Endothelial cell of umbilical vein (primary cell): ENCODE results near the gene TCF7L2.

Experiments
- EZH2 ChIP-seq: IDR thresholded peaks from 2 replicates; pipeline ENCODE4 v1.6.1; 2012; ENCODE audit warnings: borderline replicate concordance, low read depth, mild to moderate bottlenecking, moderate library complexity, low read length, inconsistent platforms; ENCODE audit not compliant: severe bottlenecking
- FOS ChIP-seq: IDR thresholded peaks from 2 replicates; pipeline ENCODE4 v1.6.1; 2011; ENCODE audit warnings: mild to moderate bottlenecking, low read length, moderate library complexity, borderline replicate concordance; ENCODE audit not compliant: insufficient read depth
- POLR2A ChIP-seq: IDR thresholded peaks from 2 replicates; pipeline ENCODE4 v1.6.1; 2012; ENCODE audit warnings: low read depth, mild to moderate bottlenecking, control low read depth, low read length
- POLR2AphosphoS5 ChIP-seq: IDR thresholded peaks from 2 replicates; pipeline ENCODE4 v1.6.1; 2012; ENCODE audit warnings: low read depth, mild to moderate bottlenecking, control low read depth, low read length, moderate library complexity; ENCODE audit not compliant: insufficient read depth
- TF ChIP-seq, protein P1 (sequence below), 2 donors: IDR thresholded peaks; 1 replicate in 1 of 2; 2 replicates in 1 of 2; pipeline ENCODE4 v1.5.1; 2011; ENCODE audit warnings: low read length in 2 of 2, mild to moderate bottlenecking in 2 of 2, moderate library complexity in 2 of 2, control low read depth in 1 of 2, inconsistent platforms in 1 of 2, low read depth in 1 of 2; ENCODE audit not compliant: insufficient read depth in 1 of 2; ENCODE audit errors: extremely low read depth in 1 of 2

DNA sequence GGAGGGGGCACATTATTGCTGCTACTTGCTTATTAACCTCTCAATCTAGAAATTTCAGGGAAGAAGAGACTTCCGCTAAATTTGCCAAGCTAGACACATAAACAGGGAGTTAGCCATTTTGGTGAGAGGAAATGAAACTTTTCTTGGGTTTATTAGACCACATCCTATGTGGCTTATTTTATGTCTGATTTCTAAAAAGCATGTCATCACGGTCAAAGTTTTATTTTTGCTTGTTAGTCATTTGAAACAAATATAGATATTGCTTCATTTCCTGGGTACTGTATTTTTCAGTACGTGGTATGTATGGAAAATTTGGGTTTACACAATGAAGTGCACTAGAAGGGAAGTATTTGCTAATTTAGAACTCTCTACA is 144.1 kb downstream of the TCF7L2 start:
- TF ChIP-seq, protein P1, sequence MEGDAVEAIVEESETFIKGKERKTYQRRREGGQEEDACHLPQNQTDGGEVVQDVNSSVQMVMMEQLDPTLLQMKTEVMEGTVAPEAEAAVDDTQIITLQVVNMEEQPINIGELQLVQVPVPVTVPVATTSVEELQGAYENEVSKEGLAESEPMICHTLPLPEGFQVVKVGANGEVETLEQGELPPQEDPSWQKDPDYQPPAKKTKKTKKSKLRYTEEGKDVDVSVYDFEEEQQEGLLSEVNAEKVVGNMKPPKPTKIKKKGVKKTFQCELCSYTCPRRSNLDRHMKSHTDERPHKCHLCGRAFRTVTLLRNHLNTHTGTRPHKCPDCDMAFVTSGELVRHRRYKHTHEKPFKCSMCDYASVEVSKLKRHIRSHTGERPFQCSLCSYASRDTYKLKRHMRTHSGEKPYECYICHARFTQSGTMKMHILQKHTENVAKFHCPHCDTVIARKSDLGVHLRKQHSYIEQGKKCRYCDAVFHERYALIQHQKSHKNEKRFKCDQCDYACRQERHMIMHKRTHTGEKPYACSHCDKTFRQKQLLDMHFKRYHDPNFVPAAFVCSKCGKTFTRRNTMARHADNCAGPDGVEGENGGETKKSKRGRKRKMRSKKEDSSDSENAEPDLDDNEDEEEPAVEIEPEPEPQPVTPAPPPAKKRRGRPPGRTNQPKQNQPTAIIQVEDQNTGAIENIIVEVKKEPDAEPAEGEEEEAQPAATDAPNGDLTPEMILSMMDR (IDR thresholded peaks at IDR 0.05; ENCODE audit: extremely low read depth in 1 of 2, insufficient read depth in 1 of 2, low read depth in 1 of 2, low read length in 2 of 2) = no peak
- TF ChIP-seq POLR2AphosphoS5 = no peak
- TF ChIP-seq FOS = no peak
- no peak for TF ChIP-seq EZH2
- no peak for TF ChIP-seq POLR2A
